Activated T-helper 1 cell treated with anti-CD3 and anti-CD28 coated beads, Interleukin-12 subunit alpha, Interleukin-12 subunit beta, Interleukin-2, Interleukin-4 antibody, amounts not matched to agents 30 ng/mL and 10 ng/mL and 1 ng/mL, durations not matched to agents 14 hours and 24 hours and 36 hours (primary cell): Measurements from ENCODE around the gene AMDHD2. TPM values are rescaled to one million over a fixed set of nuclear protein-coding genes. Genes with fewer than 3 reads are reported as not detected.

Experiments
- DNase-seq: peaks from one replicate; pipeline ENCODE4 v3.0.0; 2021; ENCODE audit warnings: low spot score
- H3K27ac Mint-ChIP-seq: one replicate; pipeline ENCODE4 v1.8.0; 2021; ENCODE audit warnings: mild to moderate bottlenecking, mixed read lengths
- H3K27me3 Mint-ChIP-seq: one replicate; pipeline ENCODE4 v1.8.0; 2022; ENCODE audit warnings: mild to moderate bottlenecking, moderate library complexity, mixed read lengths; ENCODE audit not compliant: insufficient read depth
- H3K36me3 Mint-ChIP-seq: one replicate; pipeline ENCODE4 v1.8.0; 2021; ENCODE audit warnings: low read depth, mixed read lengths
- H3K4me1 Mint-ChIP-seq: one replicate; pipeline ENCODE4 v1.8.0; 2021; ENCODE audit warnings: low read depth, mixed read lengths
- H3K4me3 Mint-ChIP-seq: one replicate; pipeline ENCODE4 v1.8.0; 2021; ENCODE audit warnings: mild to moderate bottlenecking, moderate library complexity, mixed read lengths
- H3K9me3 Mint-ChIP-seq: one replicate; pipeline ENCODE4 v1.8.0; 2021; ENCODE audit warnings: mixed read lengths
- intact Hi-C: fragments of 100-400 bp; cut with micrococcal nuclease; formaldehyde crosslinking; loops from one replicate; pipeline ENCODE4 v1.15.1; 2024
- total RNA-seq: library from RNA; stranded (reverse); gene quantifications from 2 replicates; pipeline ENCODE4 v1.2.3, GENCODE V29; 2022

Gene AMDHD2
- total RNA-seq, 1 donor from 2014 or later: 38.3 TPM

DNA sequence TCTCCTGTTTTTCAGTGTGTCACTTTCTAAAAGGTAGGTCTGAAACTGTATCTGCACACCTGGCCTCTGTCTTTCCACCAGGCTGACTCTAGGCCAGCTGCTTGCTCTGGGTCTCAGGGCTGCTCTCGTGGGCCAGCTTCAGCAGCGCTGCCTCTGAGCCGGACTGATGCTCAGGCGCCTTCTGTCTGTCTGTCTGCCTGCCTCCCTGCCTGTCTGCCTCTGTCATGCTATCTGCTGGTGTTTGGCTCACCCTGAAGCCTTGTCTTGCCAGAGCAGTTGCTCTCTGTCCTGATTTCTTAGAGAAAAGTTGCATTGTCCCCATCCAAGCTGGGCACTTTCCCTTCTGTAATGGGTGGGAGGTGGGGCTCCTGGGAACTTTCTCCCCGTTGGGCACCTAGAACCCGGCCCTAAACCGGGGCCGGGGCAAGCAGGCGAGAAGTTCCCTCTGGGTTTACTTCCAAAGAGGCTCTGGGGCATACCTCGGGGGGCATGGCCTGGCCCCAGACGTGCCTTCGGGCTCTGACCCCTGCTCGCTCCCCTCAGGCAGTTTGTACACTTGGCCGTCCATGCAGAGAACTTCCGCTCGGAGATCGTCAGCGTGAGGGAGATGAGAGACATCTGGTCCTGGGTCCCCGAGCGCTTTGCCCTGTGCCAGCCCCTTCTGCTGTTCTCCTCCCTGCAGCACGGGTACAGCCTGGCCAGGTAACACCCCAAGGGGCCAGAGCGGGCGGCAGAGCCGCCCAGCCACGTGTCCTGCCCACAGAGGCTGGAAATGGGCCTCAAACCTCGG, 22.3 kb upstream of the AMDHD2 start:
- H3K27me3 Mint-ChIP-seq: no peaks in the 10 kb centered on the region
- no peak for DNase-seq
- H3K9me3 Mint-ChIP-seq: no peaks in the 10 kb centered on the region
- no peaks in the 10 kb centered on the region for H3K36me3 Mint-ChIP-seq
- H3K27ac Mint-ChIP-seq: no peak overlapping the region
- intact Hi-C loops: no loop called here
- no peaks in the 10 kb centered on the region for H3K4me1 Mint-ChIP-seq
- H3K4me3 Mint-ChIP-seq: no peak overlapping the region

DNA sequence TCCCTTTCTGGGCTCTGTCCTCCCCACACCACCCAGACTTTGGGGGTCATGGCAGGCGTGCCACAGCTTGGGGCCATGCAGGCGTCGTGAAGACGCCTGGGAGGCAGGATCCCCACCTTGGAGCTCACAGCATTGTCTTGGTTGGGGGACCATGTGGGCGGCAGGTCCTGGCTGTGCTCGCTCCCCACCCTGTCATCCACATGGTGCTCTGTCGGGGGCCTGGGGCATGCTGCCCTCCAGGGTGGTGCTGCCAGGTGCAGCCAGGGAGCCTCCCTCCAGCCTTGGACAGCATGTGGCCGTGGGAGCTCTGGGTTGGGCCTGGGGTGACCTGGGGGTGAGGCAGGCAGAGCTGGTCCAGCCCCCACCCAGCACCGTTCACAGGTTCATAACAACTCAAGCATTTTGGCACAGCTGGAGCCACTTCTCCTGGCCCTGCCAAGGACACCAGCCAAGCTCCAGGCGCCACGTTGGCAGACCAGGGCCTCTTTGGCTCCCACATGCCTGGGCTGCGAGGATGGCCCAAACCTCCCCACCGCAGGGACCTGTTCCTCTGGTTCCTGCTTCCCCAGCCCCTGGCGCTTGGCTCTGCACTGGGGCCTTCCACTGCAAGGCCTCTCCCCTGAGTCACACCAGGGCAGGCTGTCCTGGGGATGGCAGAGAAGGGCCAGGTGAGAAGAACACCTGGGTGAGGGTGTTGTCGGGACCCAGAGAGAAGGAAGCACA, 21.5 kb upstream of the AMDHD2 start:
- Mint-ChIP-seq H3K9me3 (no peaks in the 10 kb centered on the region), H3K4me1 (no peaks in the 10 kb centered on the region), H3K27me3 (no peaks in the 10 kb centered on the region), H3K4me3 (no peak overlapping the region), H3K36me3 (no peaks in the 10 kb centered on the region), H3K27ac (no peak overlapping the region)
- intact Hi-C loops: no loop called here
- no peak for DNase-seq

DNA sequence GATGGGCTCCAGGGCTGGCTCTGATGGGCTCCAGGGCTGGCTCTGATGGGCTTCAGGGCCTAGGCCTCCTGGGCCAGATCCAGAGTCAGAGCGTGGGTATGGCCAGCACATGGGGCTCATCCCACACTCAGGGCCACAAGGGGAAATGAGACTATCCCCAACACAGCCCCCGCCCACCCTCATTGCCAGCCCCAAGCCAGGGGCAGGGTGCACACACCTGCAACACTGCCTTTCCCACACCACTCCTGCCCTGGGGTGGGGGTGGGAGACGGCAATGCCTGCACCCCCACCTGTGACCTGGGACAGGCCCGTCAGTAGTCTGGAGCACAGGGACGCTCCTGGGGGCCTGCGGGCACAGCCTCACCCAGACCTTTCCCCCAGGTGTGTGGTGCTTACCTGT, 20.7 kb upstream of the AMDHD2 start:
- intact Hi-C loops: no loop called here
- Mint-ChIP-seq H3K9me3 (no peaks in the 10 kb centered on the region), H3K27ac (no peak overlapping the region), H3K4me3 (no peak overlapping the region), H3K36me3 (no peaks in the 10 kb centered on the region), H3K4me1 (no peaks in the 10 kb centered on the region), H3K27me3 (no peaks in the 10 kb centered on the region)
- DNase-seq: no peak

DNA sequence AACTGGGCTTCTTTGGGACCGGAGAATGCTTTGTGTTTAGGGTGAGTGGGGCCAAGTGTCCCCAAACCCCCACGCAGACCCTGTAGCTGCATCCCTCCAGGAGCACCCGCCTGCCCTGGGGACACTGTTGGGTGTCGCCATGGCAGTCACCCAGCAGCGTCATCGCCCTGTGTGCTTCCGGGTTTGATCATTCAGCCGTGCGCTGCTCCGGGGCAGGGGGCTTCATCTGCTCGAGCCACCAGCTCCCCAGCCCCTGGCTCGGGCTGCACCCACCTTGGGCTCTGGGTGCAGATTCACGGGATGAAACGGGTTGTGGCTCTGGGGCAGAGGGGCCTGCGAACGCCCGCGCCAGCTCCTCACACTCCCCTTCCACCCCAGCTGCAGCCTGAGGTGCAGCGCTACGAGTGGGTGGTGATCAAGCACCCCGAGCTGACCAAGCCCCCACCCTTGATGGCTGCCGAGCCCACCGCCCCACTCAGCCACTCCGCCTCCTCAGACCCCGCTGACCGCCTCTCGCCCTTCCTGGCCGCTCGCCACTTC, 20.2 kb upstream of the AMDHD2 start:
- Mint-ChIP-seq H3K27ac (no peak overlapping the region), H3K4me3 (no peak overlapping the region), H3K9me3 (no peaks in the 10 kb centered on the region), H3K4me1 (no peaks in the 10 kb centered on the region), H3K27me3 (no peaks in the 10 kb centered on the region), H3K36me3 (no peaks in the 10 kb centered on the region)
- intact Hi-C loops: loop anchor here (2.0 kb wide), 1 partner anchor 69 kb away; no protein-coding TSS in a partner anchor
- DNase-seq: no peak

DNA sequence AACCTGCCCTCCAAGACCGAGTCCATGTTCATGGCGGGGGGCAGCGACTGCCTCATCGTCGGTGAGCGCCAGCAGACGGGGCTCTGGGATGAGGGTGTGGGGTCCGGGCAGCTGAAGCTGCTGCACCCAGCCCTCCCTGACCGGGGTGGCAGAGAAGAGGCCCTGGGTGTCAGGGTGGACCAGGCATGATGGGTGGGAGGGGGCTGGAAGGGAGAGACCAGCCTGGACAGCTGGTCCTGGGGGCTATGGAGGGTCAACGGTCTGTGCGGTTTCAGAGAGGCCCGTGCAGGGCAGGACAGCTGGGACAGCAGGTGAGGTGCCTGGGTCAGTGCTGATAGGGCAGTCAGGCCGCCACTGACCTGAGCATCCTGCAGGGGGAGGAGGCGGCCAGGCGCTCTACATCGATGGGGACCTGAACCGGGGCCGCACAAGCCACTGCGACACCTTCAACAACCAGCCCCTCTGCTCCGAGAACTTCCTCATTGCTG, 19.7 kb upstream of the AMDHD2 start:
- H3K36me3 Mint-ChIP-seq: no peaks in the 10 kb centered on the region
- no peaks in the 10 kb centered on the region for H3K27me3 Mint-ChIP-seq
- no peak overlapping the region for H3K4me3 Mint-ChIP-seq
- H3K9me3 Mint-ChIP-seq: no peaks in the 10 kb centered on the region
- intact Hi-C loops: loop anchor here (2.0 kb wide), 1 partner anchor 70 kb away; no protein-coding TSS in a partner anchor
- DNase-seq: no peak
- no peak overlapping the region for H3K27ac Mint-ChIP-seq
- H3K4me1 Mint-ChIP-seq: no peaks in the 10 kb centered on the region

DNA sequence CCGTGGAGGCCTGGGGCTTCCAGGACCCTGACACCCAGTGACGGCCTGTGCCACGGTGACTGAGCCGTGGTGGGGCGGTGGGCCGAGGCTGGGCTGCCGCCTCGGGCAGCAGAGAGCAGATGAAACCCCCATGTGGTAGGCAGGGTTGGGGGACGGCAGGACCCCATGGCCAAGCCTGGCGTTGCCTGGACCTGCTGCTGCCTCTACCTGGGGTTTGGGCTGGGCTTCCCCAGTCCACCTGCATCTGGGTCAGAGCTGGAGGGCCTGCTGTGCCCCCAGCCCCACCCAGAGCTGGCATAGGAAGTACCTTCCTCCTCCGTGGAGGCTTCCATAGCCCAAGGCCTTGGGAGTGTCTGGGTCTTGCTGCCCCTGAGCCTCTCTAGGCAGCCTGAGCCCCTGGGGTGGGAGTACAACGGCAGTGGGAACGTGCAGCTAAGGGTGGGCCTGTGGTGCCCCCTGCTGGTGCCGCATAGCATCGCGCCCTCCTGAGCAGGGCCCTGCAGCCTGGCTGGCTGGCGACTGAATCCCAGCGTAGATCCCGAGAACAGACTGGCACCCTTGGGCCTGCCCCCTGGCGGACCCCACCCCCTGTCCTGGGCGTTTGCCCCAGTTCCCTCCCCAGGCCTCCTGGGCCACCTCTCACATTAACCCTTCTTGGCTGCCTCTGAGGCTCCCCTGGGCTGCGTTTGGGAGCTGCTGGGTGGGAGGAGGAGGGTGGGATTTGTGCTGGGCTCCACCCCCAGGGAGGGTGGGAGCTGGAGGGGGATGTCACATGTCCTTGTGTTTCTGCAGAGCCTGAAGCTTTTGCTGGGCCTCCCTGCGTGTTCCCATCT, 19.0 kb upstream of the AMDHD2 start:
- Mint-ChIP-seq H3K27me3 (no peaks in the 10 kb centered on the region), H3K36me3 (no peaks in the 10 kb centered on the region), H3K27ac (no peak overlapping the region), H3K4me3 (no peak overlapping the region), H3K4me1 (no peaks in the 10 kb centered on the region), H3K9me3 (no peaks in the 10 kb centered on the region)
- intact Hi-C loops: loop anchor here (1.0 to 2.0 kb wide), 4 partner anchors 70 to 306 kb away; partner anchors contain the start of gene RNPS1
- peak; percentile 67 for DNase-seq

DNA sequence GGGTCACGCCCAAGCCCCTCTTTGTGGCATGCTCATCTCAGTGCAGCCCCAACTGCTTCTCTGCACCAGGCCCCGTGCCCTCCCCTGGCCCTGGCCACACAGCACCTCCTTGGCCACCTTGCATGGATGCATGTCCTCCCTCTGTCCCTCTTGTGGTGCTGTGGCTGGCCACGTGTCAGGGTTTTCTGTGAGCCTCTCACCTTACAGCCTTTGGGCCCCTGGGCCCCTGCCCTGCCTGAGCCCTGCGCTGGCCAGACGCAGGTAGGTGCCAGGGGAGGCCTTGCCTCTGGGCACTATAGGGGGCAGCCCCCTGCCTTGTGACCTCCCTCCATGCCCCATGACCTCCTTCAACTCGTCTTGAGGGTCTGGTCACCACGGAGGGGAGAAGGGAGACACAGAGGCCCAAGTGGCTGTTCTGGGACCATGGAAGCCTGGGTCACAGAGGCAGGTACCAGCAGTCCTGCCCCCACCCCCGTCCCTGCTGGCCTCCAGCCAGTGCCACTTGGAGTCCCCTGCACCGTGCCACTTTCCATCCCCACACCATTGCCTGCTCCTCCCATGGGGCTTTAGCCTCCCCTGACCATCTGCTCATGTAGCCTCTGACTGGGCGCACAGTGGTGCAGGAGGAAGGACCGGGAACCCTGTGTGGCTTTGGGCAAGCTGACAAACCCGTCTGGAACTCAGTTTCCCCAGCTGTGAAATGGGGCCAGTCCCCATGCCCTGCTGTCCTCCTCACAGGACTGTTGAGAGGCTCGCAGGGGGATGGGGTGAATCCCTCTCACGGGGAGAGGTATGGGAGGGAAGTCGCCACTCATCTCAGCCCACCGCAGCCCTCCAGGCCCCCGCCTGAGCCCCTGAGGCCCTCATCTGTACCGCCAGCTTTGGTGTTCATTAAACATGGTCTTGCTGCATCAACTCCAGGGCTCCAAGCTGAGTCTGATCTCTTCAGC, 17.9 kb upstream of the AMDHD2 start:
- no peaks in the 10 kb centered on the region for H3K27me3 Mint-ChIP-seq
- intact Hi-C loops: loop anchor here (1.0 to 2.0 kb wide), 4 partner anchors 71 to 307 kb away; partner anchors contain the start of gene RNPS1
- H3K4me1 Mint-ChIP-seq: no peaks in the 10 kb centered on the region
- no peak overlapping the region for H3K4me3 Mint-ChIP-seq
- H3K27ac Mint-ChIP-seq: no peak overlapping the region
- no peaks in the 10 kb centered on the region for H3K36me3 Mint-ChIP-seq
- H3K9me3 Mint-ChIP-seq: no peaks in the 10 kb centered on the region
- DNase-seq: no peak

DNA sequence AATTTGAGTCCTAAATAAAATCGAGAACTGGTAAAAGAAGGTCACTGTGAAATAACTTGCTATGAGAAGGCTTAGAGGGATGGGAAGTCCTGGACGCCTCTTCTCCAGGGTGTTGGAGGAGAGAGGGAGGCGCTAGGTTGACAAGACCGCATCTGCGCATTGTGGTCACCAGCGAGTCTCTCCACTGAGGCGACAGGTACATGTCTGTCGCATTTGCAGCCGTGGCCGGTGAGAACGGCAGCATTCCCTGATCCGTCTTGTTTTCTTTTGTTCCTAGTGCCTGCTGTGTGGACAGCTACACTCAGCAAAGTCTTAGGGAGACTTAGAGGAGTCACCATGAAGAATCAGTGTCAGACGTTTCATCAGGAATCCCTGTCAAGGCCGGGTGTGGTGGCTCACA, 14.5 kb upstream of the AMDHD2 start:
- H3K4me3 Mint-ChIP-seq: no peak overlapping the region
- intact Hi-C loops: no loop called here
- no peak for DNase-seq
- no peaks in the 10 kb centered on the region for H3K36me3 Mint-ChIP-seq
- H3K27me3 Mint-ChIP-seq: peaks cover 1% of the 10 kb centered on the region
- no peaks in the 10 kb centered on the region for H3K9me3 Mint-ChIP-seq
- no peak overlapping the region for H3K27ac Mint-ChIP-seq
- H3K4me1 Mint-ChIP-seq: no peaks in the 10 kb centered on the region

DNA sequence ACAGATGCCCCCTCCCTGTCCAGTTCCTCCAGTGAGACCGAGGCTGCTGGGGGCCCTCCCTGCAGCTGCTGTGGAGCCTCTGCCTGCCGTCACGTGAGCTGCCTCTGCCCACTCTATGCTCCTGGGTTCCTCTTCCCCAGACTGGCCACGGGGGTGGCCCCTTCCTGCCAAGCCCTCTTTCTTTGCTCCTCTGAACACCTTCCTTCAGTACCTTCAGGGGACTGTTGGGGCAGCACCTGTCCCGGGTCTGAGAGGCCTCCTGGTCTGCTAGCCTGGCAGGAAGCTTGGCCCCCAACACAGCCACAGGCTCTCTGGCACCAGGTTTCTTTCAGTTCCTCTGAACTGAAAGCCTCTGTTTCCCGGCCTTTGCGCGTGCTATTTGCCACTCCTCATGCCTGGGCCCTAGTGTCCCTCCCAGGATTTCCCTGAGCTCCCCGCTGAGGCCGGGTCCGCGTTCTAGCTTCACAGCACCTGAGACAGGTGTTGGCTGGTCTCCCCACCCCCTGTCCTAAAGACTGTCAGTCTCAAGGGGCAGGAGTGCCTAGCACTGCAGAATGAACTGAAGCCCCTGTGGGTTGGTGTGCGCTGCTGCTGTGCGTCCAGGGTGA, 13.0 kb upstream of the AMDHD2 start:
- Mint-ChIP-seq H3K4me1 (no peaks in the 10 kb centered on the region), H3K9me3 (no peaks in the 10 kb centered on the region), H3K27me3 (peaks cover 3% of the 10 kb centered on the region), H3K4me3 (no peak overlapping the region), H3K27ac (no peak overlapping the region), H3K36me3 (no peaks in the 10 kb centered on the region)
- DNase-seq: no peak
- intact Hi-C loops: no loop called here

DNA sequence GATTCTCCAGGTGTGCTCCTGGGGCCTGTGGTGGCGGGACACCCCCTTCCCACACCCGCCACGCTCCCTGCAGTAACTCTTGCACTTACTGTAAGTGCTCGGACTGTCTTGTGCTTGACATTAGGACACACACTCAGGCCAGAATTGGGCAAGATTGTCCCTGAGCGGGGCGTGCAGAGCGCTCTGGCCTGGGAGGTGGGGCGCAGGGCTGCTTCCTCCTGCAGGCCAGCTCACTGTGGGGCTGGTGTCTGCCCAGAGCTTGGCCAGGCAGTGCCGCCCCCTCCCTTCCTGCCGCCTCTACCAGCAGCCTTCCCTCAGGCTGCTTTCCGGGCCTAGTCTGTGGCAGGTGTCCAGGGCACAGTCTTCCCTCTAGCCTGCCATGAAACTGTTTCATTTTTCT, 12.5 kb upstream of the AMDHD2 start:
- intact Hi-C loops: no loop called here
- Mint-ChIP-seq H3K4me3 (no peak overlapping the region), H3K4me1 (peaks cover 1% of the 10 kb centered on the region), H3K9me3 (no peaks in the 10 kb centered on the region), H3K27me3 (peaks cover 3% of the 10 kb centered on the region), H3K27ac (no peak overlapping the region), H3K36me3 (no peaks in the 10 kb centered on the region)
- no peak for DNase-seq

DNA sequence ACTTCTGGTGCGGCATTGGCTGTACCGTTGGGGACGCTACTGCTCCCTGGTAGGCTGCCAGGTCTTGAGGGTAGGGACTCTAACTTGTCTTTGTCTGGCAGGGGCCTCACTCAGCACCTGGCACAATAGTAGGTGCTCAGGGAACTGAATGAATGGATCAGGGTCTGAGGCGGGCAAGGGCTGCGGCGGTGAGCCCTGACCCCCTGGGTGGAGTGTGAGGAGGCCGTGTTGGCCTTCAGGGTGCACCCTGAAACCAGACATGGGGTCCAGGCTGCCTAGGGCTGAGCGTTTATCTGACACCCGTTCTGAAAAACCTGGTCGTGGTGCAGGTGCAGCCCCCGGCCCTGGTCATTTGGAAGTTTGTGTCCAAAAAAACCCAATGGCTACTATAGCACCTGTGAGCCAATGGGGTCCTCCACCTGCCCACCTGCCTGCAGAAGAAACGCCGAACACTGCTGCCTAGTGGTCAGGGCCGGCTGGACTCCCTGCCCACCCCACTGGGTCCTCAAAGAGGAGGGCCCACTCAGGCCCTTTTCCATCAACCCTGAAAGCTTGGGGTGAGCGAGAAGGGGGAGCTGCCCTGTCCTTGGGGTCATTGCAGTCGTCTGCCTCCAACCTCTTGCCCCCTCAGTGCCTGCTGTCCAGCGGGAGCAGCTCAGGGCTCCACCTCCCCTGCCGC, 11.3 kb upstream of the AMDHD2 start:
- peaks cover 6% of the 10 kb centered on the region for H3K27me3 Mint-ChIP-seq
- H3K9me3 Mint-ChIP-seq: no peaks in the 10 kb centered on the region
- H3K4me1 Mint-ChIP-seq: peaks cover 8% of the 10 kb centered on the region
- H3K27ac Mint-ChIP-seq: no peak overlapping the region
- DNase-seq: no peak
- no peaks in the 10 kb centered on the region for H3K36me3 Mint-ChIP-seq
- H3K4me3 Mint-ChIP-seq: no peak overlapping the region
- intact Hi-C loops: no loop called here
